ENCODE data around the gene DDX28. TPM values are rescaled to one million over a fixed set of nuclear protein-coding genes. Genes with fewer than 3 reads are reported as not detected.

DDX28 gene
- total and polyA plus RNA-seq, 2 of the 8 experiments (the other 6 are each of a cell fraction or from before 2014, with no cell fraction given), result 16.8 to 28.1 TPM

GRCh38 chr16:67993207-67994039, 29.6 kb downstream of the DDX28 start (continued):
- no peak for TF ChIP-seq CHD7 (IDR thresholded peaks at IDR 0.05; ENCODE audit: insufficient replicate concordance, low read length)
- TF ChIP-seq RNF2 (IDR thresholded peaks at IDR 0.05; ENCODE audit: borderline replicate concordance, low read depth, low read length, missing control alignments, poor library complexity, severe bottlenecking), result no peak
- TF ChIP-seq EZH2 (IDR thresholded peaks at IDR 0.05; ENCODE audit: low read depth, low read length, severe bottlenecking), result no peak
- TF ChIP-seq SAP30 (IDR thresholded peaks at IDR 0.05; ENCODE audit: insufficient read depth, insufficient replicate concordance, low read length), result no peak
- peak; percentile 69 for TF ChIP-seq YY1 (IDR thresholded peaks at IDR 0.05; ENCODE audit: low read depth, low read length)
- 0 out of 2 replicates have a peak, but pooled peaks have one; percentile 19 for TF ChIP-seq TAF1 (IDR thresholded peaks at IDR 0.05; ENCODE audit: low read depth, low read length)
- no peak for TF ChIP-seq HDAC6 (IDR thresholded peaks at IDR 0.05; ENCODE audit: low read depth, low read length)
- TF ChIP-seq TCF12 (IDR thresholded peaks at IDR 0.05; ENCODE audit: low read depth, low read length), result 0 out of 2 replicates have a peak, but pooled peaks have one; percentile 58
